ENCODE data around the gene FBXW8.

- TF ChIP-seq CTCF (IDR thresholded peaks at IDR 0.05) (no peak), POLR2A (IDR thresholded peaks at IDR 0.05) (no peak)
Observed at GRCh38 chr12:117058442-117059072, 147.8 kb downstream of the FBXW8 start.

Data from esophagus squamous epithelium (tissue), 4 donors.